Smooth muscle cell (in vitro differentiated cells): ENCODE measurements around the gene PHB1. TPM values are rescaled to one million over a fixed set of nuclear protein-coding genes. Genes with fewer than 3 reads are reported as not detected.

Source experiments
- DNase-seq: peaks from one replicate; lab custom pipeline; 2025; ENCODE audit not compliant: unreplicated experiment; lab: John Stamatoyannopoulos, UW
- H2AFZ ChIP-seq: fragments of 200-600 bp; sonication (generic); 2 replicates; pipeline ENCODE4 v1.6.0; 2016; ENCODE audit warnings: antibody characterized with exemption, low read depth, mild to moderate bottlenecking
- H3F3A ChIP-seq: fragments of 200-600 bp; sonication (generic); 2 replicates; pipeline ENCODE4 v1.6.0; 2017; ENCODE audit warnings: antibody characterized with exemption, low read depth
- H3K27ac ChIP-seq: fragments of 200-600 bp; sonication (generic); 2 replicates; pipeline ENCODE4 v1.5.1; 2016; ENCODE audit warnings: low read depth, mild to moderate bottlenecking
- H3K27me3 ChIP-seq: fragments of 200-600 bp; sonication (generic); 2 replicates; pipeline ENCODE4 v1.6.1; 2016; ENCODE audit warnings: low read depth, mild to moderate bottlenecking
- H3K36me3 ChIP-seq: fragments of 200-600 bp; sonication (generic); 2 replicates; pipeline ENCODE4 v1.5.1; 2016; ENCODE audit warnings: low read depth
- H3K4me1 ChIP-seq: fragments of 200-600 bp; sonication (generic); 2 replicates; pipeline ENCODE4 v1.5.1; 2016; ENCODE audit warnings: low read depth
- H3K4me2 ChIP-seq: fragments of 200-600 bp; sonication (generic); 2 replicates; pipeline ENCODE4 v1.6.0; 2016; ENCODE audit warnings: mild to moderate bottlenecking
- H3K4me3 ChIP-seq: fragments of 200-600 bp; sonication (generic); 2 replicates; pipeline ENCODE4 v1.5.1; 2016; ENCODE audit warnings: mild to moderate bottlenecking
- H3K79me2 ChIP-seq: fragments of 200-600 bp; sonication (generic); 2 replicates; pipeline ENCODE4 v1.6.0; 2016; ENCODE audit warnings: low read depth, mild to moderate bottlenecking
- H3K9ac ChIP-seq: fragments of 200-600 bp; sonication (generic); 2 replicates; pipeline ENCODE4 v1.6.0; 2016; ENCODE audit warnings: low read depth
- H3K9me3 ChIP-seq: fragments of 200-600 bp; sonication (generic); replicated peaks from 2 replicates; pipeline ENCODE4 v1.5.1; 2016; ENCODE audit warnings: low read depth
- H4K20me1 ChIP-seq: fragments of 200-600 bp; sonication (generic); 2 replicates; pipeline ENCODE4 v1.6.0; 2016; ENCODE audit warnings: low read depth
- CTCF ChIP-seq: fragments of 200-600 bp; sonication (generic); IDR thresholded peaks from 2 replicates; pipeline ENCODE4 v1.5.1; 2017; ENCODE audit warnings: borderline replicate concordance, mild to moderate bottlenecking, antibody characterized with exemption; ENCODE audit not compliant: insufficient read depth, poor library complexity, severe bottlenecking
- WGBS: methylation state at CpG from one replicate; pipeline ENCODE4 v1.1.7; 2016; ENCODE audit warnings: low lambda C conversion rate; 5-methylcytosine and 5-hydroxymethylcytosine counted together
- polyA plus RNA-seq: library from polyadenylated mRNA; unstranded; fragments of >200 nt; fragmentation: Nextera tagmentation; extraction: Ambion mirVana; gene quantifications from 2 replicates; pipeline ENCODE4 v1.2.1, GENCODE V29; 2016
- total RNA-seq: library from RNA; depleted of rRNA; stranded (reverse); fragments of >200 nt; gene quantifications from 2 replicates; pipeline ENCODE4 v1.2.3, GENCODE V29; 2014

PHB1 gene
- total and polyA plus RNA-seq, 2 experiments from 2014 or later = 90.1 to 184 TPM

GRCh38 chr17:49382556-49382955, 32.1 kb downstream of the PHB1 start:
- Histone ChIP-seq H2AFZ (no peak overlapping the region), H3K4me1 (no peaks in the 10 kb centered on the region), H3K9me3 (no peaks in the 10 kb centered on the region), H3K36me3 (no peaks in the 10 kb centered on the region), H3F3A (no peaks in the 10 kb centered on the region), H3K27me3 (no peaks in the 10 kb centered on the region), H4K20me1 (no peaks in the 10 kb centered on the region), H3K79me2 (no peaks in the 10 kb centered on the region), H3K27ac (no peak overlapping the region), H3K4me2 (no peak overlapping the region), H3K9ac (no peak overlapping the region), H3K4me3 (no peak overlapping the region)
- 82% methylated on average over 7 of the region's 7 CpGs for WGBS
- DNase-seq = no peak
- TF ChIP-seq CTCF = no peak

- no peaks in the 10 kb centered on the region for H3K4me1 ChIP-seq
- DNase-seq = no peak
- no peaks in the 10 kb centered on the region for H3K27me3 ChIP-seq
- H3K4me3 ChIP-seq = no peak overlapping the region
- H3F3A ChIP-seq = no peaks in the 10 kb centered on the region
- H4K20me1 ChIP-seq = no peaks in the 10 kb centered on the region
- no peak overlapping the region for H3K4me2 ChIP-seq
- 77% methylated on average over 5 of the region's 5 CpGs for WGBS
- no peak for TF ChIP-seq CTCF
- no peak overlapping the region for H3K9ac ChIP-seq
- no peaks in the 10 kb centered on the region for H3K9me3 ChIP-seq
- H3K27ac ChIP-seq = no peak overlapping the region
- H3K79me2 ChIP-seq = no peaks in the 10 kb centered on the region
- H2AFZ ChIP-seq = no peak overlapping the region
- H3K36me3 ChIP-seq = no peaks in the 10 kb centered on the region
Observed at GRCh38 chr17:49381793-49382192, 32.9 kb downstream of the PHB1 start.

- Histone ChIP-seq H3K4me2 (no peak overlapping the region), H3K4me3 (no peak overlapping the region), H2AFZ (no peak overlapping the region), H3K27me3 (no peaks in the 10 kb centered on the region), H4K20me1 (no peaks in the 10 kb centered on the region), H3F3A (no peaks in the 10 kb centered on the region), H3K4me1 (no peaks in the 10 kb centered on the region), H3K79me2 (no peaks in the 10 kb centered on the region), H3K9ac (no peak overlapping the region), H3K9me3 (no peaks in the 10 kb centered on the region), H3K36me3 (no peaks in the 10 kb centered on the region), H3K27ac (no peak overlapping the region)
- no peak for DNase-seq
- TF ChIP-seq CTCF = no peak
- 83% methylated on average over 1 of the region's 1 CpG for WGBS
Observed at GRCh38 chr17:49381033-49381432, 33.6 kb downstream of the PHB1 start.

GRCh38 chr17:49379926-49380325, 34.8 kb downstream of the PHB1 start:
- Histone ChIP-seq H3K9me3 (no peaks in the 10 kb centered on the region), H3K4me2 (no peak overlapping the region), H3K9ac (no peak overlapping the region), H3K4me1 (no peaks in the 10 kb centered on the region), H3K79me2 (no peaks in the 10 kb centered on the region), H2AFZ (no peak overlapping the region), H3K27ac (no peak overlapping the region), H3K4me3 (no peak overlapping the region), H4K20me1 (no peaks in the 10 kb centered on the region), H3K27me3 (no peaks in the 10 kb centered on the region), H3K36me3 (no peaks in the 10 kb centered on the region), H3F3A (no peaks in the 10 kb centered on the region)
- no peak for DNase-seq
- WGBS = 85% methylated on average over 4 of the region's 4 CpGs
- TF ChIP-seq CTCF = no peak
